GM19328 (cell line): ENCODE results near the gene ADIPOR1.

Source experiments
- ATAC-seq: cut with Tn5 transposase; IDR thresholded peaks from one replicate; pipeline ENCODE4 v1.9.1; 2021; ENCODE audit warnings: mild to moderate bottlenecking, moderate library complexity; ENCODE audit not compliant: unreplicated experiment

Gene ADIPOR1

GRCh38 chr1:202974856-202975255 is 16.7 kb upstream of the ADIPOR1 start:
- ATAC-seq: no peak

DNA sequence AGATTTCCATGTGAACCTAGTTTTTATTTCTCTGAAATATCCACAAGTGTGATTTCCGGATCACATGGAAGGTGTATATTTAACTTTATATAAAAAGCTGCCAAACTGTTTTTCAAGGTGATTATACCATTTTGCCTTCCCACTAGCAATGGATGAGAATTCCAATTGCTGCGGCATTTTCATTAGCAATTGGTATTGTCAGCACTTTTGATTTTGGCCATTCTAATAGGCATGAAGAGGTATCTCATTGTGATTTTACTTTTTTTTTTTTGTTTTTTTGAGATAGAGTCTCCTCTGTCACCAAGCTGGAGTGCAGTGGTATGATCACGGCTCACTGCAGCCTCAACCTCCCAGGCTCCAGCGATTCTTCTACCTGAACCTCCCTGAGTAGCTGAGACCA is 13.9 kb upstream of the ADIPOR1 start:
- ATAC-seq: no peak

DNA sequence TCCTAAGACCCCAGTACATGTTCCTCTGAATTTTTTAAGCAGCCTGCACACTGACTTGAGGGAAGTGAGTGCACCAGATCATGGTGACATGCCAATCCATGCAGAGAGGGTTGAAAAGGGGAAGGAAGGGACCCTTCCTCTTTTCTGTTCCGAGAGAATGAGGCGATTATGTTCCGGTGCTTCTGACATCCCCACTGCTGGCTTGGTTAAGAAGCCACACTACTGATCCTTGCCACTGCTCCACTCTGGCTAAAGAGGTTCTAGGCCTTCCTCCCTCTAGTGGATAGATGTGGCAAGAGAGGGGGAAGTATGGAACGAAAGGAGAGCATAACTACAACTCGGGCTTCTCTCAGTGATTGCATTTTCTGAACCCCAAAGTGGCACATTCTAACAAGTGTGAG is 10.8 kb upstream of the ADIPOR1 start:
- ATAC-seq: no peak

DNA sequence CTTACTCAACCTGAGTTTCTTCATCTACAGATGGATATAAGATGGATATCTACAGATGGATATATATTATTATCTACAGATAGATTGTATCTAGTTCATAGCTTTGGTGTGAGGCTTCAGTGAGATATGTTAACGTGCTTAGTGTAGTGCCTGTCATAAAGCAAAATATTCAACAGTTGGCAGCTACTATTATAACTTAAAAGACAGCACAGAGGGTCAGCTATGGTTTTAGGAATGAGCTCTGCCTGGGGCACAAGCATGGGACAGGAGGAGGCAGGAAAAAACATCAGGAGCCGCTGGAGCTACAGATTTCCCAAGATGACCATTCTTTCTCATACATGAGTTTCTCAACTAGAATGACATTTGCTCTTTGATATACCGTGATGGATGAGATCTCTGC is 10.2 kb upstream of the ADIPOR1 start:
- ATAC-seq: no peak

DNA sequence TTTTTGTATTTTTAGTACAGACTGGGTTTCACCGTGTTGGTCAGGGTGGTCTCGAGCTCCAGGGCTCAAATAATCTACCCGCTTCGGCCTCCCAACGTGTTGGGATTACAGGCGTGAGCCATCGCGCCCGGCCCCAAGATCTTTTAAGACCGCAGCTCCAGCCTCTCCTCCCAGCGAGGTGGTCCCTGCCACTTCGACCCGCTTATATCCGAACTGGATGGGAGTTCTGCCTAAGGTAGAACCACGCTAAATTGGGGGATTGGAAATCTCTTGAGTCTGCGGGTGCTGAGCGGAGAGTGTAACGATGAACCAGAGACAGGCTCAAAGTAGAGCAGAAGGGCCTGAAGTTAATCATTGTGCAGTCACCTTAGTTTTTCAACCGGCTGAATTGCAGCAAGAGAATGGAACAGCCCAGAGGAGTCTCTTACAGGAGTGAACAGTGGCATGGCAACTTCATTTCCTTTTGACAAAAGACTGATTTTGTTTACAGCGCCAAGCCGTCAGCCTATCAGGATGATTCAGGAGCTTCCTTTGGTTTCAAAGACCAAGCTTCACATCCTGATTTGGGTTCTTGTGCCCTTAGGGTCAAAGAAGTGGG is 9.7 kb upstream of the ADIPOR1 start:
- ATAC-seq: no peak

DNA sequence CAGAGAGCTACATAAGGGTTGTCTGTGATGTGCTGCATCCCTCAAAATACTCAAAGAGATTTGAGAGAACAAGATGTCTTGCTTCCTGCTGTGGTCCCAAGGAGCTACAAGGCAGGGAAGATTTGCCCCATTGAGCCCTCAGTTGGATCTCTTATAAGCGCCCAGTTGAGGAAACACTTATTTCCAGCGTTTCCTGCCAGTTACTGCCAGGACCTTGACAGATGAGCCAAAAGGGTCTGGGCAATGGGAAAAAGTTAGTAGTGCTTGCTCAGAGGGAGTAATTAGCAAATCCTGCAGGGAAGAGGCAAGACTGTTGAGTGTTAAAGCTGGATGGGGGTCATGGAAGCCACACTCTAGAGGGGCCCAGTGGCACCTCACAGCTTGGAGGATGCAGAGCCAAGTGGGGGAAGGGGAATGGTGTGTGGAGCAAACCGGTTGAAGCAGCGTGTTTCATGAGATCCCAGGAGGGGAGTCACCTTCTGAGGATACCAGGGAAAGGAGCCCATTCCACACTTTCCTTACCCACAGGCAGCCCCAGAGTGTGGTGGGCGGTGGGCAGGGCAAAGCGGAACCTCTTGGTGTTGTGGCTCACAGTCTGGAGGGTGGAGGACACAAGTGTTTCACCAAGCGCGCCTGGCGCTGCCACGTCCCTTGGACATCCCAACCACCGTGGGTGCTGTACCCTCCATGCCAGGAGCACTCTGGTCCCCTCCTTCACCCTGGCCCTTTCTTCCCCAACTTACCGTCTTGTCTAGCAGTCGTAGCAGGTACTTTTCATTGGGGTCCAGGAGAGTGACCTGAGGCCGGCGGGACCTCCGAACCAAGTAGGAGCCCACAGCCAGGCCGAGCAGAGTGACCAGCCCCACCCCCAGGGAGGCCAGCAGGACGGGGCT is 8.1 kb upstream of the ADIPOR1 start:
- no peak for ATAC-seq

DNA sequence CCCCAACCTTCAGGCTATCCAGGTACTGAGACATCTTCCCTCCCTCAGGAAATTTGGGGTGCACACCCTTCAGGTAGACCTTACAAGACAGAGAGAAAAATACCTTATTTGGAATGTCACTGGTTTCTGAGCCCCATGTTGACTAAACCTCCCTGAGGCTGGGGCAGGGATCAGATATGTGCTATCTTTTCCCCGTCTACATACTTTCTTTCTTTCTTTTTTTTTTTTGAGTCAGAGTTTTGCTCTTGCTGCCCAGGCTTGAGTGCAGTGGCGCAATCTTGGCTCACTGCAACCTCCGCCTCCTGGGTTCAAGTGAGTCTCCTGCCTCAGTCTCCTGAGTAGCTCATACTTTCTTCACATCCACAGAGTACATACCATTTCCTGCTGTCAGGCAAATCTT is 7.3 kb upstream of the ADIPOR1 start:
- ATAC-seq: no peak

- no peak for ATAC-seq
Observed at GRCh38 chr1:202964791-202965410, 6.8 kb upstream of the ADIPOR1 start.

DNA sequence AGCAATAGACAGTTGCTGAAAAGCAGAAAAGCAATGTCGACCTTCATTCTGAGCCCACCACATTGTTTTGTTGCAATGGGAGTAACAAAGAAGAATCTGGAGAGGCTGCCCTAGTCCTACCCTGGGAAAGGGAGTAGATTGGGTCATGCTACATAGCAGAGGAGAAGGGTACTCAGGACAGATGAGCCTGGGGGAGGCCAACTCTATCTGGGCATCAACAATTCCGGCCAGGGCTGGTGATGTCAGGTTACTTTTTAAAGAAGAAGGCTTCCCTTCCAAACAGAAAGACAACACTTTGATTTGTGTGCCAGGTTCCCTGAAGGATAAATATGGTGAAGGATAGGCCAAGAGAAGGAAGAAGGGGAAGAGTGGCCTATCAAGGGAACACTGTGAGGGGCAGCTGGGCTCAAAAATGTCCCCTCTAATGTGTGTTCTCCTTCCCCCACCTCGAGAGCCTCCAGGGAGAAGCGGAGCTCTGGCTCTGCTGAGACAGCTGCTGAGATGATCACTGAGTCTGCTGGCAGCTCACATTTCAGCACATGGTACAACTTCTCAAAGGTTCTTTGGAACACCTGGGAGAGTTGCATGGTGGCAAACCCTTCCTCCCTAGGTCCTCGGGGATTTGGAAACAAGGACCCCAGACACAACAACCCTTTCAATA is 3.2 kb upstream of the ADIPOR1 start:
- no peak for ATAC-seq

- no peak for ATAC-seq
Observed at GRCh38 chr1:202959276-202959620, 1.1 kb upstream of the ADIPOR1 start.

DNA sequence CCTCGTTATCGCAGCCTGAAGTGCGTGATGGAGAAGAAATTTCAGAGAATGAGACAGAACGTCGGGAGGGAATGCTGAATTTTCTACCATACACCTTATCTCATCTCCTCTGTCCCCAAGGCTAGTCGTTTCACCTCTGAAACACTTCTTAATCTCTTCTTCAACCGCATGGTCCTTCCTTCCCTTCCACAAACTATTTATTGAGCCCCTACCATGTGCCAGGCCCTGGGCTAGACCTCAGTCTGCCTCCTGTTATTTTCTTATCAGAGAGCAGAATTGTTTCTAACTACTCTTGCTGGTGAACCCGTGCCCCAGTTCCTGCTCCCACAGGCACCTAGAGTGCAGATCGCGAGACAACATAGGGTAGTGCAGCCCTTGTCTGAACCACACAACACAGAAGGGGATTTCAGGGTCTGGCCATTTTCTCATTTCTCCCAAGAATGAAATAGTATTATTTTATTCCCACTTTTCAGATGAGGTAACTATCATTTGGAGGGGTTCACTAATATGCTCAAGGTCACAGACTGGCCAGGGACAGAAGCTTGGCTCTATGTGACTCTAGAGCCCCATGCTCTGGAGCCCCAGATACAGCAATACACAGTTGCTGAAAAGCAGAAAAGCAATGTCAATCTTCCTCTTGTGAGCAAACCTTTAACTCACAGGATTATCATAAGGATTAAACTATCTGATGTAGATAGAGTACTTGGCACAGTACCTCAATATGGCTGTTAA is 598 bp upstream of the ADIPOR1 start:
- no peak for ATAC-seq

- ATAC-seq: no peak
Observed at GRCh38 chr1:202956969-202957368, 1.1 kb downstream of the ADIPOR1 start.

DNA sequence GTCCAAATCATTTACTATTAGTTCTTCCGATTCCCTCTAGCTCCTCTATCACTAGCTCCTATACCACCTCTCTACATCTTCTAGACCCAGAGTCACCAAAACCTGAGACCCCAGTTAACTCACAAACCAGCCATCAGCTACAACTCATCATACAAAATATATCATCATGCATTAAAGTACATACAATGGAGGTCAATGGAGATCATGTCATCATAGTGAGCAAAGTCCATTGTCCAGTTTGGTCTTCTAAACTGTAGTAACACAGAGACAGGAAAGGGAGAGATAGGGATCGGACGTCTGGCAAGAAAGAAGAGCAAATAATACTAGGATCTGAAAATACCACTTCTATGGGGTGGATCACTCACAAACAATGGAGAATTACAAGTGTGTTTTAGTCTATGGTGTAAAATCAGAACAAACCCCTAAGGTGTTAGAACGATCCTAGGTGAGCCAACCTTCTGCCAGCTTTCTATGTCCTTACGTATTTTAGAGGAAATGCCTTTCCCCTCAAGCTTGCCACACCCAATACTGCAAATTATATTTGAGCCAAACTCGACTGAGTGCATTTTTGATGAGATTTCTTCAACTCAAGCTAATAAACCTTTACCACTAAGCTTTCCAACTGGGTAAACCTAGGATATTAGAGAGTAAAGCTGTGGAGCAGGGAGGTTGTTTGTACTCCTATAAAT is 3.9 kb downstream of the ADIPOR1 start:
- ATAC-seq: no peak

DNA sequence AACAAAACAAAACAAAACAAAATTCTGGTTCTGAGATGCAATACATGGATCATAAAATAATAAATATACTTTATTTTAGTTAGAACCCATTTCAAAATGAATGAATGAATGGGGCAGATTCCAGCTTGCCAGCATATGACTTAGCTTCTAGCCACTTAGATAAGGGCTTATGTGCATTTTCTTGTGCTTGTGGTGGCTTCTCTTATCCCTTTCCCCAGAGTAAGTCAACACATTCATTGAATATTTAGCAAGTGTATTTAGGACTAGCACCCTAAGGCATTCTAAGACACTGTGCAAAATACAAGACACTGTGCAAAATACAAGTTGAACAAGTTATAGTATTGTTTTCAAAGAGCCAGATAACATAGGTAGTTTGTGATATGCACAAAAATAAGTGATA is 4.7 kb downstream of the ADIPOR1 start:
- no peak for ATAC-seq

GRCh38 chr1:202952818-202953217 is 5.3 kb downstream of the ADIPOR1 start:
- ATAC-seq: no peak

- no peak for ATAC-seq
Observed at GRCh38 chr1:202952099-202952498, 6.0 kb downstream of the ADIPOR1 start.

DNA sequence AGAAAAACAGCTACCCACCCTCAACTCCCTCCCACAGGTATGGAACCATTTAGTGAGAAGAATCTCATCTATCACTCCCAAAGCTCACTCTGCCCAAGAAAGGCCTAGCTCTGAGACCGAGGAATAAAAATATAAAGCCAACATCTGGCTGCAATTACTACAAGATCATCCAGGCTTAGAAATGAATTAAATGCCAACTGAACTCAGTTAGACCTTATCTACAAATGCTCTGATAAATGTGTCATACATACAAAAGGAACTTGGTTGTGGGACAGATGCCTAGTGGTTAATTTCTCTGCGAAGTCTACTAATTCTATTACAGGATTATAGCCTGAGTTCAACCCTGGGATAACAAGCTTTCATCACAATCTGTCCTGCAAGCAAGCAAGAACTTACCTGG is 6.7 kb downstream of the ADIPOR1 start:
- no peak for ATAC-seq

DNA sequence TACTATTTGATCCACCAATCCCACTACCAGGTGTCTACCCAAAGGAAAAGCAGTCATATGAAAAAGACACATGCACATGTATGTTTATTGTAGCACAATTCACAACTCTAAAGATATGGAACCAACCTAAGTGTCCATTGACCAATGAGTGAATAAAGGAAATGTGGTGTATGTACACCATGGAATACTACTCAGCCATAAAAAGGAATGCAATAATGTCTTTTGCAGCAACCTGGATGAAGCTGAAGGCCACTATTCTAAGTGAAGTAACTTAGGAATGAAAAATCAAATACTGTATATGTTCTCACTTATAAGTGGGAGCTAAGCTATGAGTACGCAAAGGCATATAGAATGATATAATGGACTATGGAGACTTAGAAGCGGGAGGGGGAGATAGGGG is 12.6 kb downstream of the ADIPOR1 start:
- no peak for ATAC-seq

DNA sequence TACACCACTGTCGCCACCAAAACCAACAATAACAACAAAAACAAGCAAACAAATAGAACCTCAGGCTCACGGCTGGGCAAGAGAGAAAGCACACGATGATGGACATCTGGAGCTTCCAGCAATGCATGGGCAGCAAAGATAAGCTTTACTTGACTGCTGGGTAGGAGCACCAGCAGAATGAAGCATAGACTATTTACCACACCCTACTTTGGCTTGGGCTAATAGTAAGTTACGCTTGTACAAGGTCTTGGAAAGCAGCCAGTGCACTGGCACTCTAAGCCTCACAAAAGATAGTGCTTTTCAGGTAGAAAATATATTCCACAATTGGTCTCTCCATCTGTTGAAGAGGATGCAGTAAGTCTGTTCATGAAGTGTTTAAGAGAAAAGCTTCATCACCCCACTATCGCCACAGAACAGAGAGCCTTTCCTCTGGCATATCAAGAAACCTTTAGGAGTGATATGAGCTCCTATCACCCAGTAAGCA is 13.6 kb downstream of the ADIPOR1 start:
- ATAC-seq: no peak

- no peak for ATAC-seq
Observed at GRCh38 chr1:202942426-202942825, 15.7 kb downstream of the ADIPOR1 start.
